NB4 (cell line): Measurements from ENCODE around the gene ADORA2B.

Experiments
- DNase-seq: peaks from one replicate; pipeline ENCODE4 v3.0.0; 2010; ENCODE audit warnings: low read depth
- H3K4me3 ChIP-seq: one replicate; pipeline ENCODE4 v1.5.1; 2011; ENCODE audit warnings: mild to moderate bottlenecking, low read depth, low read length, moderate library complexity
- MYC ChIP-seq: IDR thresholded peaks from 2 replicates; pipeline ENCODE4 v1.6.1; 2011; ENCODE audit warnings: low read depth, low read length
- POLR2A ChIP-seq: IDR thresholded peaks from 2 replicates; pipeline ENCODE4 v1.6.1; 2011; ENCODE audit warnings: mild to moderate bottlenecking; ENCODE audit not compliant: insufficient read length; ENCODE audit errors: extremely low read depth
- TF ChIP-seq, protein P1 (sequence below): IDR thresholded peaks from 2 replicates; pipeline ENCODE4 v1.6.1; 2011; ENCODE audit warnings: low read depth, low read length
- TF ChIP-seq, protein P2 (sequence below): IDR thresholded peaks from one replicate; pipeline ENCODE4 v1.5.1; 2012; ENCODE audit warnings: low read depth, low read length

The ADORA2B gene

DNA sequence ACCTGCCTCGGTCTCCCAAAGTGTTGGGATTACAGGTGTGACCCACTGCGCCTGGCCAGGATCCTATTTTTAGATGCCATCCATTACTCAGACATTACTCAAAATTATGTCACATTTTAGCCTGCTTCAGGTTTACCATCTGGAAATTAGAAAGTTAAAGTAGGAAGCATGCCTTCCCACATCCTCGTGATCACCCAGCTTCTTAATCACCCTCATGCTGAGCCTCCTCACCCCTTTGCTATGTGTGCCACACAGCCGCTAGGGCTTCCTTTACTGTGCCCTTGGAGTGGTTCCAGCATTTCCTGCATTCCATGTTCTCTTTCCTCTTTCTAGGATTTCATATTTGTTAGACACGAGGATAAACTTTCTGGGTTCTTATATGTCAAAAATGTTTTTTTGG is 9.3 kb downstream of the ADORA2B start:
- no peak overlapping the region for H3K4me3 ChIP-seq
- no peak for DNase-seq
- TF ChIP-seq MYC (no peak), POLR2A (no peak)
- TF ChIP-seq, protein P1, sequence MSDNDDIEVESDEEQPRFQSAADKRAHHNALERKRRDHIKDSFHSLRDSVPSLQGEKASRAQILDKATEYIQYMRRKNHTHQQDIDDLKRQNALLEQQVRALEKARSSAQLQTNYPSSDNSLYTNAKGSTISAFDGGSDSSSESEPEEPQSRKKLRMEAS: no peak
- TF ChIP-seq, protein P2, sequence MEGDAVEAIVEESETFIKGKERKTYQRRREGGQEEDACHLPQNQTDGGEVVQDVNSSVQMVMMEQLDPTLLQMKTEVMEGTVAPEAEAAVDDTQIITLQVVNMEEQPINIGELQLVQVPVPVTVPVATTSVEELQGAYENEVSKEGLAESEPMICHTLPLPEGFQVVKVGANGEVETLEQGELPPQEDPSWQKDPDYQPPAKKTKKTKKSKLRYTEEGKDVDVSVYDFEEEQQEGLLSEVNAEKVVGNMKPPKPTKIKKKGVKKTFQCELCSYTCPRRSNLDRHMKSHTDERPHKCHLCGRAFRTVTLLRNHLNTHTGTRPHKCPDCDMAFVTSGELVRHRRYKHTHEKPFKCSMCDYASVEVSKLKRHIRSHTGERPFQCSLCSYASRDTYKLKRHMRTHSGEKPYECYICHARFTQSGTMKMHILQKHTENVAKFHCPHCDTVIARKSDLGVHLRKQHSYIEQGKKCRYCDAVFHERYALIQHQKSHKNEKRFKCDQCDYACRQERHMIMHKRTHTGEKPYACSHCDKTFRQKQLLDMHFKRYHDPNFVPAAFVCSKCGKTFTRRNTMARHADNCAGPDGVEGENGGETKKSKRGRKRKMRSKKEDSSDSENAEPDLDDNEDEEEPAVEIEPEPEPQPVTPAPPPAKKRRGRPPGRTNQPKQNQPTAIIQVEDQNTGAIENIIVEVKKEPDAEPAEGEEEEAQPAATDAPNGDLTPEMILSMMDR: no peak

DNA sequence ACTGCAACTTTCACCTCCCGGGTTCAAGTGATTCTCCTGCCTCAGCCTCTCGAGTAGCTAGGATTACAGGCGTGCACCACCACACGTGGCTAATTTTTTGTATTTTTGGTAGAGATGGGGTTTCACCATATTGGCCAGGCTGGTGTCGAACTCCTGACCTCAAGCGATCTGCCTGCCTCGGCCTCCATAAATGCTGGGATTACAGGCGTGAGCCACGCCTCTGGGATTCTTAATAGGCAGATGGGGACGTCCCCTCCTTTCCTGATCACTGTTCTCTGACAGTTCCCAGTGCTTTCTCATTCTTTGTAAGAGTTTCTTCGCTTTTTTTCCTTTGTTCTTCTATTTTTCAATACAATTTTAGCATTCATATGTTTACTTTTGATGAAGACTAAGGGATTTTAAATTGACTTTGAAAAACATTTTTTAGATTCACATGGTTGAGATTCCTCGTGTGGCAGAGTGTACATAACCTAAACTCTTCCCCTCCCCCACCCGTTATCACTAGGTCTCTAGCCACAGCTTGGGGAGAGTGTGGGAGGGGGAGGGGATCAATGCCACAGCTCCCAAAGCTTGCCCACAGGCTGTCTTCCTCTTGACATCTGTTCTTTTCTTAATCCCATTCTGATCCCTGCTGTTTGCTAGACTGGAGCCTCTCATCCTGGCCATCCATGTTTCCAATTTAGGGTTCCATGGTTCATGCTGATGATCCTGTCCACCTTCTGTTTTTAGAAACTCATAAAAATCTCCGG is 11.0 kb downstream of the ADORA2B start:
- peak; percentile 72 for DNase-seq
- TF ChIP-seq MYC (no peak), POLR2A (no peak)
- TF ChIP-seq, protein P1: no peak
- TF ChIP-seq, protein P2: no peak
- no peak overlapping the region for H3K4me3 ChIP-seq

DNA sequence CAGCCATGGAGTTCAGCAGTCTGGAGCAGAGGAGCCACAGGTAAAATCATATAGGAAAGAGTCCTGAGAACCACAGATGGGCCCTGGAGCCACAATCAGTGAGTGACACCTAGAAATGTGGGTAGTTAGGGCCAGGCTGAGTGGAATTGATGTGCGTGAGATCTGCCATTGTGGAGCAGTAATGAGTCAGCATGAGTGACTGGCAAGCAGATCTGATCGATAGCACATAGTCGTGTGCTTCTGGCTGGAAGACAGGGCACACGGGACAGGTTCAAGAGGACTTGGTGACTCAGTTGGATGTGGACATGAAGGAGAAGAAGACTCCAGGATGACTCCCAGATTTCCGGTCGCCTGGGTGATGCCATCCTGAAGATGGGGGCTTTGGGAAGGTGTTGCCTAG is 12.3 kb downstream of the ADORA2B start:
- DNase-seq: peak; percentile 26
- TF ChIP-seq POLR2A (no peak), MYC (no peak)
- TF ChIP-seq, protein P1: no peak
- TF ChIP-seq, protein P2: no peak
- no peak overlapping the region for H3K4me3 ChIP-seq

DNA sequence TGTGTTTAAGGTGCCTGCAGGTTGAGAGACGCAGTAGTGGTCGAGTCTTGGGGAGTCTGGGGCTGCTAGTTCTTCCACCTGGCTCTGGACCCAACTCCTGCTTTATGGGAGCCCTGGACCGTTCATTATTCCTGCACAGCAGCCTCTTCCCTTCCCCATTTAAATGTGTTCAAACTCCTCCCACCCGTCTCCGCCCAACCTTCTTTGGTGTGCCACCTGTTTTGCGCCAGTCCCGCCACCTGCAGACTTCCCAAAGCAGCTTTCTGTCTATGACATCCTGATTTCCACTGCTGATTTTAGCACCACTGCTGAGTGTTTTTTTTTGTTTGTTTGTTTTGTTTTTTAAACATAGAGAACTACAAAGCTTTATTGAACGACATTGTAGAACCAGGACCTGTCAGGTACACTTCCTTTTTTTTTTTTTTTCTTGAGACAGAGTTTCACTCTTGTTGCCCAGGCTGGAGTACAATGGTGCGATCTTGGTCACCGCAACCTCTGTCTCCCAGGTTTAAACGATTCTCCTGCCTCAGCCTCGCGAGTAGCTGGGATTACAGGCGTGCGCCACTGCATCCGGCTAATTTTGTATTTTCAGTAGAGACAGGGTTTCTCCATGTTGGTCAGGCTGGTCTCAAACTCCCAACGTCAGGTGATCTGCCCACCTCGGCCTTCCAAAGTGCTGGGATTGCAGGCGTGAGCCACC is 12.8 kb downstream of the ADORA2B start:
- no peak for TF ChIP-seq MYC
- TF ChIP-seq, protein P1: no peak
- TF ChIP-seq, protein P2: no peak
- no peak for TF ChIP-seq POLR2A
- H3K4me3 ChIP-seq: no peak overlapping the region
- DNase-seq: no peak

DNA sequence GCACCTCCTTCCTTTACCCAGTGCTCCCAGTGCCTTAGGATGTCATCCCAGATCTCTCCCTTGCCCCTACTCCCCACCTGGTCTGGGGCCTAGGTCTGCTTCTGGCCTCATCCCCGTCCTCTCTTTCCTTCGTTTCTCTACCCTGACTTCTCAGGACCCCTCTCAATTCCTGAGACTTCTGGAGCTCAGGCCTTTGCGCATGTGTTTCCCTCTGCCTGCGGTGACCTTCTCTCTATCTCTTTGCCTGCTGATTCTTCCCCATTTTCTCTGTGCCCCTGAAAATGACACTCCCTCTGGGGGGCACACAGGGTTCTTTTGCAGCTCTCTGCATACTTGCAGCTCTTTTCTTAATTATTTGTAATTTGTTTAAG is 13.5 kb downstream of the ADORA2B start:
- no peak for TF ChIP-seq POLR2A
- TF ChIP-seq, protein P1: no peak
- no peak for DNase-seq
- no peak overlapping the region for H3K4me3 ChIP-seq

DNA sequence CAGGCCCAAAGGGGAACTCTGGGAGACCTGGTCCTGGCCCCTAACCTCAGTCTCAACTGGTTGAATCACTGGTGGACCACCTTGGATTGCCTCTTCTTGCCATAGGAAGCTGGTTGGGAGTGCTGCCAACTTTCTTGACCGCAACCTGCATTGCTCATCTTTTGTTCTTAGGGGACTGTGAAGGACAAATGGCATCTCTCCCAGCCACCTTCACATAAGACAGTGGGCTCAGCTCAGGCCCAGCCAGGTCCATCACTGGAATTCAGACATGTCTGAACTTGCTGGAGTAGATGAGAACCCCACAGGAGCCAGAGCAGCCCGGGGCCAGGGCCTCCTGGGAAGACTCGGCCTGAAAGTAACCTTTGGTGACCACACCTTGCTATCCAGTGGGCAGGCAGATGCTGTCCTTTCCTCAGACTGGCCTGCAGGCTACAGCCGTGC is 18.8 kb downstream of the ADORA2B start:
- TF ChIP-seq POLR2A: no peak
- TF ChIP-seq, protein P1: no peak
- TF ChIP-seq MYC: no peak
- TF ChIP-seq, protein P2: no peak

More for the DNA sequence above, 18.8 kb downstream of the ADORA2B start:
- no peak overlapping the region for H3K4me3 ChIP-seq
- DNase-seq: no peak
